T-helper 1 cell treated with Interleukin-12 subunit alpha and Interleukin-12 subunit beta and Interleukin-4 antibody, amounts not matched to agents 30 μg/mL and 1 μg/mL, for 36 hours (primary cell): Measurements from ENCODE around the gene EXT2.
A peak's percentile ranks its signal among the peaks of the same experiment; 100 is the strongest.

Experiments
- H3K27ac Mint-ChIP-seq: one replicate; pipeline ENCODE4 v1.8.0; 2021; ENCODE audit warnings: mild to moderate bottlenecking, mixed read lengths
- H3K27me3 Mint-ChIP-seq: one replicate; pipeline ENCODE4 v1.8.0; 2021; ENCODE audit warnings: low read depth, mixed read lengths
- H3K36me3 Mint-ChIP-seq: one replicate; pipeline ENCODE4 v1.8.0; 2021; ENCODE audit warnings: low read depth, mixed read lengths
- H3K4me1 Mint-ChIP-seq: one replicate; pipeline ENCODE4 v1.8.0; 2021; ENCODE audit warnings: low read depth, mixed read lengths
- H3K4me3 Mint-ChIP-seq: one replicate; pipeline ENCODE4 v1.8.0; 2021; ENCODE audit warnings: mild to moderate bottlenecking, moderate library complexity, mixed read lengths
- H3K9me3 Mint-ChIP-seq: one replicate; pipeline ENCODE4 v1.8.0; 2021; ENCODE audit warnings: mixed read lengths

EXT2 gene

GRCh38 chr11:44252999-44253602 is 157.6 kb downstream of the EXT2 start:
- H3K36me3 Mint-ChIP-seq = peaks cover 22% of the 10 kb centered on the region
- peaks cover 22% of the 10 kb centered on the region for H3K9me3 Mint-ChIP-seq
- no peaks in the 10 kb centered on the region for H3K27me3 Mint-ChIP-seq
- H3K4me1 Mint-ChIP-seq = peaks cover 17% of the 10 kb centered on the region
- no peak overlapping the region for H3K4me3 Mint-ChIP-seq
- H3K27ac Mint-ChIP-seq = no peak overlapping the region

- Mint-ChIP-seq H3K9me3 (peaks cover 22% of the 10 kb centered on the region), H3K27me3 (no peaks in the 10 kb centered on the region), H3K4me3 (no peak overlapping the region), H3K4me1 (peaks cover 25% of the 10 kb centered on the region), H3K27ac (no peak overlapping the region), H3K36me3 (peaks cover 20% of the 10 kb centered on the region)
Measured at GRCh38 chr11:44255406-44256071, 160.1 kb downstream of the EXT2 start.

GRCh38 chr11:44256673-44257291 is 161.3 kb downstream of the EXT2 start:
- Mint-ChIP-seq H3K4me3 (peak overlapping the region; percentile 35), H3K4me1 (peaks cover 25% of the 10 kb centered on the region), H3K9me3 (peaks cover 21% of the 10 kb centered on the region), H3K27ac (peak overlapping the region; percentile 77), H3K36me3 (peaks cover 14% of the 10 kb centered on the region), H3K27me3 (no peaks in the 10 kb centered on the region)

- Mint-ChIP-seq H3K9me3 (peaks cover 13% of the 10 kb centered on the region), H3K4me1 (peaks cover 25% of the 10 kb centered on the region), H3K4me3 (peak overlapping the region; percentile 35), H3K27me3 (no peaks in the 10 kb centered on the region), H3K27ac (peak overlapping the region; percentile 77), H3K36me3 (peaks cover 6% of the 10 kb centered on the region)
Measured at GRCh38 chr11:44257338-44258189, 162.1 kb downstream of the EXT2 start.

- no peak overlapping the region for H3K4me3 Mint-ChIP-seq
- H3K36me3 Mint-ChIP-seq = peaks cover under 1% of the 10 kb centered on the region
- no peaks in the 10 kb centered on the region for H3K27me3 Mint-ChIP-seq
- no peak overlapping the region for H3K27ac Mint-ChIP-seq
- peaks cover 25% of the 10 kb centered on the region for H3K4me1 Mint-ChIP-seq
- H3K9me3 Mint-ChIP-seq = peaks cover 7% of the 10 kb centered on the region
Measured at GRCh38 chr11:44258190-44258489, 162.7 kb downstream of the EXT2 start.

- no peaks in the 10 kb centered on the region for H3K27me3 Mint-ChIP-seq
- no peak overlapping the region for H3K4me3 Mint-ChIP-seq
- no peaks in the 10 kb centered on the region for H3K36me3 Mint-ChIP-seq
- no peak overlapping the region for H3K27ac Mint-ChIP-seq
- no peaks in the 10 kb centered on the region for H3K9me3 Mint-ChIP-seq
- H3K4me1 Mint-ChIP-seq = peaks cover 25% of the 10 kb centered on the region
Measured at GRCh38 chr11:44258839-44259420, 163.5 kb downstream of the EXT2 start.

- Mint-ChIP-seq H3K9me3 (no peaks in the 10 kb centered on the region), H3K27me3 (no peaks in the 10 kb centered on the region), H3K36me3 (no peaks in the 10 kb centered on the region), H3K4me3 (no peak overlapping the region), H3K4me1 (peaks cover 25% of the 10 kb centered on the region), H3K27ac (no peak overlapping the region)
Measured at GRCh38 chr11:44260081-44260480, 164.6 kb downstream of the EXT2 start.

GRCh38 chr11:44261800-44262591 is 166.5 kb downstream of the EXT2 start:
- Mint-ChIP-seq H3K4me3 (no peak overlapping the region), H3K27me3 (no peaks in the 10 kb centered on the region), H3K36me3 (no peaks in the 10 kb centered on the region), H3K4me1 (peaks cover 17% of the 10 kb centered on the region), H3K27ac (no peak overlapping the region), H3K9me3 (no peaks in the 10 kb centered on the region)

GRCh38 chr11:44263738-44264437 is 168.4 kb downstream of the EXT2 start:
- no peak overlapping the region for H3K27ac Mint-ChIP-seq
- H3K9me3 Mint-ChIP-seq = no peaks in the 10 kb centered on the region
- no peaks in the 10 kb centered on the region for H3K36me3 Mint-ChIP-seq
- H3K4me3 Mint-ChIP-seq = no peak overlapping the region
- peaks cover 7% of the 10 kb centered on the region for H3K4me1 Mint-ChIP-seq
- H3K27me3 Mint-ChIP-seq = no peaks in the 10 kb centered on the region

- no peaks in the 10 kb centered on the region for H3K27me3 Mint-ChIP-seq
- no peak overlapping the region for H3K4me3 Mint-ChIP-seq
- H3K27ac Mint-ChIP-seq = no peak overlapping the region
- H3K9me3 Mint-ChIP-seq = no peaks in the 10 kb centered on the region
- H3K36me3 Mint-ChIP-seq = no peaks in the 10 kb centered on the region
- peaks cover 3% of the 10 kb centered on the region for H3K4me1 Mint-ChIP-seq
Measured at GRCh38 chr11:44264438-44264749, 168.9 kb downstream of the EXT2 start.

GRCh38 chr11:44264761-44265160 is 169.3 kb downstream of the EXT2 start:
- Mint-ChIP-seq H3K4me1 (peaks cover 3% of the 10 kb centered on the region), H3K36me3 (no peaks in the 10 kb centered on the region), H3K27me3 (no peaks in the 10 kb centered on the region), H3K27ac (no peak overlapping the region), H3K9me3 (no peaks in the 10 kb centered on the region), H3K4me3 (no peak overlapping the region)

GRCh38 chr11:44266056-44266780 is 170.7 kb downstream of the EXT2 start:
- H3K4me1 Mint-ChIP-seq = peaks cover 3% of the 10 kb centered on the region
- no peaks in the 10 kb centered on the region for H3K9me3 Mint-ChIP-seq
- no peak overlapping the region for H3K27ac Mint-ChIP-seq
- H3K4me3 Mint-ChIP-seq = no peak overlapping the region
- H3K27me3 Mint-ChIP-seq = no peaks in the 10 kb centered on the region
- no peaks in the 10 kb centered on the region for H3K36me3 Mint-ChIP-seq
